Osteocyte (in vitro differentiated cells): Measurements from ENCODE around the gene PDLIM5. TPM values are rescaled to one million over a fixed set of nuclear protein-coding genes. Genes with fewer than 3 reads are reported as not detected.
"Not testable (repeated sequence)": the region's sequence is repeated elsewhere in the genome, so short reads cannot be mapped to it uniquely, and the experiment has no call there.

Experiments used
- DNase-seq: peaks from one replicate; pipeline ENCODE4 v3.0.0; 2021; ENCODE audit warnings: mixed read lengths; ENCODE audit not compliant: unreplicated experiment; ENCODE audit errors: extremely low spot score
- H3K27ac Mint-ChIP-seq: one replicate; pipeline ENCODE4 v1.8.0; 2021; ENCODE audit warnings: mild to moderate bottlenecking, mixed read lengths; ENCODE audit not compliant: unreplicated experiment
- H3K27me3 Mint-ChIP-seq: one replicate; pipeline ENCODE4 v1.8.0; 2021; ENCODE audit warnings: mixed read lengths; ENCODE audit not compliant: unreplicated experiment
- H3K36me3 Mint-ChIP-seq: one replicate; pipeline ENCODE4 v1.8.0; 2021; ENCODE audit warnings: mixed read lengths; ENCODE audit not compliant: unreplicated experiment
- H3K4me1 Mint-ChIP-seq: one replicate; pipeline ENCODE4 v1.8.0; 2021; ENCODE audit warnings: mixed read lengths; ENCODE audit not compliant: unreplicated experiment
- H3K4me3 Mint-ChIP-seq: one replicate; pipeline ENCODE4 v1.8.0; 2021; ENCODE audit warnings: mild to moderate bottlenecking, moderate library complexity, mixed read lengths; ENCODE audit not compliant: unreplicated experiment
- H3K9me3 Mint-ChIP-seq: one replicate; pipeline ENCODE4 v1.8.0; 2021; ENCODE audit warnings: mixed read lengths; ENCODE audit not compliant: unreplicated experiment
- total RNA-seq: library from RNA; stranded (reverse); gene quantifications from 2 replicates; pipeline ENCODE4 v1.2.1, GENCODE V29; 2021
- TF ChIP-seq, protein P1 (sequence below): fragments of 200-600 bp; sonication (generic); IDR thresholded peaks from 2 replicates; pipeline ENCODE4 v1.5.0; 2021; ENCODE audit warnings: antibody characterized with exemption, mild to moderate bottlenecking, moderate library complexity

Gene PDLIM5
- total RNA-seq, 1 donor from 2014 or later: 324 TPM

- Mint-ChIP-seq H3K36me3 (peaks cover 26% of the 10 kb centered on the region), H3K9me3 (peaks cover 11% of the 10 kb centered on the region), H3K4me3 (no peak overlapping the region), H3K27ac (peak overlapping the region; percentile 36), H3K27me3 (no peaks in the 10 kb centered on the region), H3K4me1 (peaks cover 75% of the 10 kb centered on the region)
- DNase-seq: no peak
- TF ChIP-seq, protein P1, sequence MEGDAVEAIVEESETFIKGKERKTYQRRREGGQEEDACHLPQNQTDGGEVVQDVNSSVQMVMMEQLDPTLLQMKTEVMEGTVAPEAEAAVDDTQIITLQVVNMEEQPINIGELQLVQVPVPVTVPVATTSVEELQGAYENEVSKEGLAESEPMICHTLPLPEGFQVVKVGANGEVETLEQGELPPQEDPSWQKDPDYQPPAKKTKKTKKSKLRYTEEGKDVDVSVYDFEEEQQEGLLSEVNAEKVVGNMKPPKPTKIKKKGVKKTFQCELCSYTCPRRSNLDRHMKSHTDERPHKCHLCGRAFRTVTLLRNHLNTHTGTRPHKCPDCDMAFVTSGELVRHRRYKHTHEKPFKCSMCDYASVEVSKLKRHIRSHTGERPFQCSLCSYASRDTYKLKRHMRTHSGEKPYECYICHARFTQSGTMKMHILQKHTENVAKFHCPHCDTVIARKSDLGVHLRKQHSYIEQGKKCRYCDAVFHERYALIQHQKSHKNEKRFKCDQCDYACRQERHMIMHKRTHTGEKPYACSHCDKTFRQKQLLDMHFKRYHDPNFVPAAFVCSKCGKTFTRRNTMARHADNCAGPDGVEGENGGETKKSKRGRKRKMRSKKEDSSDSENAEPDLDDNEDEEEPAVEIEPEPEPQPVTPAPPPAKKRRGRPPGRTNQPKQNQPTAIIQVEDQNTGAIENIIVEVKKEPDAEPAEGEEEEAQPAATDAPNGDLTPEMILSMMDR: no peak
Measured at GRCh38 chr4:94472056-94472826, 20.5 kb downstream of the PDLIM5 start.

DNA sequence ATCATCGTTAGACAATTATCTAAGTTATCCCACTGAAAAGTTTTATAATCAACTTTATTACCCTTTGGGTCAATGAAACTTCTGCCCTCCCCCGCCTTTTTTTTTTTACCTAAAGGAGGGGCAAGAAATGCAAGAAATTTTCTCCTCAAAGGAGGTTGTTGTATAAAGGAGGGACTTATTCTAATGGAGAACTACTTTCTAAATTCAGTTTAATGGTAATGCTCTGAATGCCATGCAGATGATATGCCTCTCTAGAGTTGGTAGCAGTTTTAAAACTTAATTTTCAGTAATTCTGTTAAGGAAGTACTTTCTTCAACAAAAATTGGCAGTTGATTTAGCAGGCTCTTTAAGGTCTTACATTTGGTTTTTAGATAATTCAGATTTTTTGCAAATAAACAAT lies 23.3 kb downstream of the PDLIM5 start:
- H3K36me3 Mint-ChIP-seq: peaks cover 26% of the 10 kb centered on the region
- TF ChIP-seq, protein P1: no peak
- no peaks in the 10 kb centered on the region for H3K27me3 Mint-ChIP-seq
- no peak for DNase-seq
- peak overlapping the region; percentile 57 for H3K27ac Mint-ChIP-seq
- peaks cover 6% of the 10 kb centered on the region for H3K9me3 Mint-ChIP-seq
- peaks cover 70% of the 10 kb centered on the region for H3K4me1 Mint-ChIP-seq
- H3K4me3 Mint-ChIP-seq: no peak overlapping the region

DNA sequence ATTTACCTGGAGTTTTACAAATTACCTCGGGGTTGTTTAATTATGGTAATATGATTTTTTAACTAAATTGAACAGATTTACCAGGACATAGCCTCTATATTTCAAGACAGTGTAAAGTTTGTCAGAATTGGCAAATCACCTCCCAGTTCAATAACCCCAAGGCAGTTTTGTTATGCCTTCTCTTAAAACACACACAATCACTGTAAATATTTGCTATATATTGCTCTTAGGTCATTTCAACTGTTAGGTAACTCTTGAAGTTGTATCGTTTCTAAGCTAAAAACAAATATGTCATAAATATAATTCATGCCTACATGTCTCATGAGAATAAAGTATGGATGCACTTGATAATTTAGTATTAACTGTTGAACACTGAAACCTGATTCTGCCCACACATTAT lies 24.1 kb downstream of the PDLIM5 start:
- no peak for DNase-seq
- Mint-ChIP-seq H3K27me3 (no peaks in the 10 kb centered on the region), H3K4me3 (no peak overlapping the region), H3K4me1 (peaks cover 70% of the 10 kb centered on the region), H3K36me3 (peaks cover 19% of the 10 kb centered on the region), H3K9me3 (peaks cover 2% of the 10 kb centered on the region), H3K27ac (peak overlapping the region; percentile 57)
- TF ChIP-seq, protein P1: no peak

DNA sequence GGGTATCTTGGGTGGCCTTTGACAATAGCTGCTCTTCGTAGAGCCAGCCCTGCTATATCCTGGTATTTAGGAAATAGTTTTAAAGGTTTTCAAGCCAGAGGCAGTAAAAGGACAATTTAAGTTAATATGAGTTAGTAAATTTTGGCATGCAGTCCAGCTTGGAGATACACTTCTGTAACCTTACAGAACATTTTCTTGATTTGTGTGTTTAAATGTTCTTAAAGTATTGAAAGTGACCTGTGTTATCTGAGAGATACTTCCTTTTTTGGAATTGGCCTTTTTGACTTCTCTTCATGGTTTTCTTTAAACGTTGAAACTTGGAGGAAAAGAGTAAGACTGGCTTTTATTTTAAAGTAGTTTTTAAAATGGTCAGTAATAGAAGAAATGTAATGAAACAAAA lies 25.5 kb downstream of the PDLIM5 start:
- DNase-seq: no peak
- Mint-ChIP-seq H3K4me1 (peaks cover 72% of the 10 kb centered on the region), H3K9me3 (no peaks in the 10 kb centered on the region), H3K36me3 (peaks cover 15% of the 10 kb centered on the region), H3K27me3 (no peaks in the 10 kb centered on the region), H3K4me3 (no peak overlapping the region), H3K27ac (peak overlapping the region; percentile 82)
- TF ChIP-seq, protein P1: no peak

DNA sequence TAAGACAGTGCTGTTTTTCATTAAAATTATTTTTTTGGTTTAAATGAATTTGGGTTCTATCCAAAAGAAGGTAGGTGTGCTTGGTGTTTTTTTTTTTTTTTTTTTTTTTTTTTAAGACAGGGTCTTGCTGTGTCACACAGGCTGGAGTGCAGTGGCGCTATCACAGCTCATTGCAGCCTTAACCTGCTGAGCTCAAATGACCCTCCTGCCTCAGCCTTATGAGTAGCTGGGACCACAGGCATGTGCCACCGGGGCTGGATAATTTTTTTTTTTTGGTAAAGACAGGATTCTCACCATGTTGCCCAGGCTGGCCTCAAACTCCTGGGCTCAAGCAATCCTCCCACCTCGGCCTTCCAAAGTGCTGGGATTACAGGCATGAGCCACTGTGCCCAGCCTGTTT lies 27.1 kb downstream of the PDLIM5 start:
- H3K4me1 Mint-ChIP-seq: peaks cover 72% of the 10 kb centered on the region
- peak overlapping the region; percentile 89 for H3K27ac Mint-ChIP-seq
- H3K27me3 Mint-ChIP-seq, H3K9me3 Mint-ChIP-seq, DNase-seq, H3K4me3 Mint-ChIP-seq: not testable (repeated sequence)
- H3K36me3 Mint-ChIP-seq: peaks cover 13% of the 10 kb centered on the region
